ENCODE data around the gene PGLYRP4.
A peak's percentile ranks its signal among the peaks of the same experiment; 100 is the strongest.
"Not testable (repeated sequence)": the region's sequence is repeated elsewhere in the genome, so short reads cannot be mapped to it uniquely, and the experiment has no call there.

The PGLYRP4 gene

GRCh38 chr1:153355445-153356071 is 6.9 kb upstream of the PGLYRP4 start:
- peak; percentile 35 for DNase-seq

DNA sequence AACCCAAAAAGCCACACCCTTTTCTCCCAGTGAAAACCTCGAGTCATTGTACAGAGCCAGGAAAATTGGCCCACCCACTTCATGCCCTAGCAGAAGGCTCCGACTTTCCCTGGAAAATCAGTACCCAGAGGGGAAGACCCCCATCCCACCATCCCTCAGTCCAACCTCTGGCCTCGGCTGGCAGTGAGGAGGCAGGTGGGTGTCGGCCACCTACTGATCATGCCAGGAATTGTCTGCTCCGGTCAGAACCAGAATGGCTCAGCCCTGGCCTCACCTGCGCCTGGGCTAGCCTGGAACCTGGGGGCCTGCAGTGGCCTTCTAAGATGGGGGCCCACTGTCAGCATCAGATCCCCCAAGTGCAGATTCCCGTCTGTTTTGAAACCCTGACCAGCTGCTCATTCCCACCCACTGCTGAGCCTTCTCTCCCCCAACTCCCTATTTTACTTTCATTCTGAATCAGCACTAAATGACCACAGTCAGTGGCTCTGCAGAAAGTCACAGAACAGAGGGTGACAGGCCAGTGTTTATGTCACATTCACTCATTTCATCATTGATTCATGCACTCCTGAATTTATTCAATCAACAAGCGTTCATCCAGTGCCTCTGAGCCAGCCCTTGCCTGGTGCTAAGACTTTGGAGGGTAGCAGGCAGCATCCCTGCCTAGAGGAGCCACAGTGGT is 6.0 kb upstream of the PGLYRP4 start:
- DNase-seq: no peak

DNA sequence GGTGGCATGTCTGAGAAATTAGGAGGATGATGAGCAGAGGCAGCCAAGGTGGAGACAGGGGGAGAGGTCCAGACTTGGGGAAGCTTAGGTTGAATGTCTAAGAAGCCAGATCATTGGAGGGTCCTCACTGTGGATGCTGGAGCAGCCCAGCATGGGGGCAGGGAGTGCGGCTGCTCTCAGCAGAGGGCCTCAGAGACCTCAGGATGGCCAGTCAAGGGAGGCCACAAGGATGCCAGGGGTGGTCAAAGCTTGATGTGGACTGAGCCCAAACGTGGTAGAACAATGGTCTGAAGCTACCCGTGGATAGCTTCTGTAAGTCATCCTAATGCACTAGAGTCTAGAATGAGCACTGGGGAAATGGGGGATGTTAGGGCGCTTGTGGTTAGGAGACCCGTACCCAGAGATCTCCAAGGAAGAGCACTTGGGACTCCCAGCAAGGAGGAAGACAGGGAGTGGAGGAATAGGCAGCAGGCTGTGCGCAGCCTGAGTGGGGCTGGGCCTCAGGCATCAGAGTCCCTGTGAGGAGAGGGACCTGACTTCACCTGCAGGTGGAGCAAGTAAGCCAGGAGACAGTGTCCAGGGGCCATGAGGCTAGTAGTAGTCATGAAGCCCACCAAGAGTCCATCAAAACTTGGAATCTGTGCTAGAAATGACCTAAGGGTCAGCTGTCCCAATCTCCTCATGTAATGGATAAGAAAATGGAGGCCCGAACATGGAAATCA is 4.7 kb upstream of the PGLYRP4 start:
- DNase-seq: no peak

- peak; percentile 49 for DNase-seq
Observed at GRCh38 chr1:153352523-153352922, 3.9 kb upstream of the PGLYRP4 start.

GRCh38 chr1:153350321-153350957 is 1.8 kb upstream of the PGLYRP4 start:
- no peak for DNase-seq

GRCh38 chr1:153349363-153350320 is 1.0 kb upstream of the PGLYRP4 start:
- no peak for DNase-seq

DNA sequence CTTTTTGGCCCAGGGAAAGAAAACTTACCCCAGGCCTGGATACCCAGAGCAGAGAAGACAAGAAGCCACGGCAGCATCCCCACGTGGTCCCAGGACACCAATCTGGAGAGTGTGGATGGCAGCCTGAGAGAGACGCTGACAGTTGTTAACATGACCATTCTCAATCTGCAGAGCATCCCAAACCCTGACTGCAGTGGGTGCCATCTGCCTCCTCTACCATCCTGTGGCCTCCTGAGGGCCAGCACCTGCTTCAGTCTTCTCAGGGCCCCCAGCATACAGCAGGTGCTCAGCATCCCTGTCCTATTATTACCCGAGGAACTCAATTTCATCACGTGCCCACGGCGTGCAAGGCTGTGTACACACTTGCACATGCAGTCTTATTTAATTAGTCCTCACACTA is 785 bp downstream of the PGLYRP4 start:
- DNase-seq: peak; percentile 38

DNA sequence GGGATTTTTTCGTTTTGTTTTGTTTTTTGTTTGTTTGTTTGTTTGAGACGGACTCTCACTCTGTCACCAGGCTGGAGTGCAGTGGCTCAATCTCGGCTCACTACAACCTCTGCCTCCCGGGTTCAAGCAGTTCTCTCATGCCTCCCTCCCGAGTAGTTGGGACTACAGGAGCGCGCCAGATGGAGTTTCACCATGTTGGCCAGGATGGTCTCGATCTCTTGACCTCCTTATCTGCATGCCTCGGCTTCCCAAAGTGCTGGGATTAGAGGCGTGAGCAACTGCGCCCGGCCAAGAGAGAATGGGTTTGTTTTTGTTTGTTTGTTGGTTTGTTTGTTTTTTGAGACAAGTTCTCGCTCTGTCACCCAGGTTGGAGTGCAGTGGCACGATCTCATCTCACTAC is 1.6 kb downstream of the PGLYRP4 start:
- not testable (repeated sequence) for DNase-seq

GRCh38 chr1:153346077-153346723 is 2.4 kb downstream of the PGLYRP4 start:
- no peak for DNase-seq

- DNase-seq: no peak
Observed at GRCh38 chr1:153345187-153346076, 3.2 kb downstream of the PGLYRP4 start.

DNA sequence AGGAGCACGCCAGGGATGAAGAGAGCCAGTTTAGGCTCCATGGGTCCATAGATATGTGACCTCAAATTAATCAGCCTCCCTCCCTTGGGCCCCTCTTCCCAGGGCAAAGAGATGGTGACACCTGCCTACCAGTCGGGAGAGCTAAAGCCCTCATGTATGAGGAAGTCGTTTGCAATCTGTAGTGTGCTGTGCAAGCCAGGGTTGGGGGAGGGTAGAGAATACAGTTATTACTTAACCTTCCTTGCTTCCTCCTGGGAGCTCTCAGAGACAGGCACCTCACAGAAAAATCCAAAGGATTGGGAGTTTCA is 4.0 kb downstream of the PGLYRP4 start:
- DNase-seq: peak; percentile 24

DNA sequence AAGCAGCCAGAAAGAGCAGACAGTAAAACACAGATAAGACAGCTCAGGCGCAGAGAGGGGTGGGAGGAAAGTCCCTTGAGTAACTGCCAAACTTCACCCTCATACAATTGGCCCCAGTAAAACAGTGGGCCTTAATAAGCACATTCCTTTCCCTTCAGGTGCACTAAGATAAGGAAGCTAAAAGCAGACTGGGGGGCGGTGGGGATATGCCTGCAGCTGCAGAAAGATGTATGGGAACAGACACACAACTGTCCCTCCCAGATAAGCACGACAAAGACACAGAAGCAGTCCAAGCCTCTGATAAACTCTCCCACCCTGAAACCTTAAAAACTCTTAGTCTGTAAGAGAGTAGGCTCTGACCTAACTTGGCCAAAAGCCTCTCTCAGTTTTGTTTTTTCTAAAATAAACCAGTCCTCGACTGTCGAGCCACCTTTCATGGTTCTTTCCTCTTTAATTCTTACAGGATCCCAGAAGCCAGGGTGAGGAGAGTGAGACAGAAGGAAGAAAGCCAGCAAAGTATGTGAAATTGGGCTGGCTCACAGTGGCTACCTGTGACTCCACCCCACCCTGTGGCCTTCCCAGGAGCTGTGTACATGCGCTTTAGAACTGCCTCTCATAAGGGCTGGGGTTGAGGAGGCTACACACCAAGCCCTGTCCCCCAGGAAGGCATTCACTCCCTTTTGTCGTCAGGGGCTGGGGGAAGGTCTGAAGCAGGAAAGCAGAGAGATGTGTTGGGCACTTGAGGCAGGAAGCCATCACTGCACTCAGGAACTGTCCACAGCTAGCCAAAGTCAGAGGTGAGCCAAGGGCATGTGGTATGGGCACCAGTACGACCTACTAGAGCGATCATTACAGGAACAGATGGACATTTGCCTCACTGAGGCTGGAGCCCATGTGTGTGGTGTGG is 4.6 kb downstream of the PGLYRP4 start:
- no peak for DNase-seq

- no peak for DNase-seq
Observed at GRCh38 chr1:153343040-153343681, 5.5 kb downstream of the PGLYRP4 start.

DNA sequence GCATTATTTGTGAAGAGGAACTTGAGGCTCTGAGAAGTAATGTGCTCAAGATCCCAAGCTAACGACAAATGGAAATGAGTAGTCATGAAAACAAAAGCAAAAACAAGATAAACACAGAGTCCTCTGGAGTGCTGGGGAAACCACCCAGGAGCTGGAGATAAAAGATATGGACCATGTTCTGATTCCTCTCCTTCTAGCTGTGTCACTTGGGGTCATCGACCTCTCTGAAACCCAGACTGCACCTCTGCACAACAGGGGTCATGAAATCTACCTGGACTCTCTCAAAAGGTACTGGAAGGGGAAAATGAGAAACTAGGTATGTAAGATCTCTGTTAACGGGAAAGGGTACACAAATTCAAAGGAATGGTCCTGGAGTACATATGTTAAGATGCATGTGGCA is 6.5 kb downstream of the PGLYRP4 start:
- no peak for DNase-seq

DNA sequence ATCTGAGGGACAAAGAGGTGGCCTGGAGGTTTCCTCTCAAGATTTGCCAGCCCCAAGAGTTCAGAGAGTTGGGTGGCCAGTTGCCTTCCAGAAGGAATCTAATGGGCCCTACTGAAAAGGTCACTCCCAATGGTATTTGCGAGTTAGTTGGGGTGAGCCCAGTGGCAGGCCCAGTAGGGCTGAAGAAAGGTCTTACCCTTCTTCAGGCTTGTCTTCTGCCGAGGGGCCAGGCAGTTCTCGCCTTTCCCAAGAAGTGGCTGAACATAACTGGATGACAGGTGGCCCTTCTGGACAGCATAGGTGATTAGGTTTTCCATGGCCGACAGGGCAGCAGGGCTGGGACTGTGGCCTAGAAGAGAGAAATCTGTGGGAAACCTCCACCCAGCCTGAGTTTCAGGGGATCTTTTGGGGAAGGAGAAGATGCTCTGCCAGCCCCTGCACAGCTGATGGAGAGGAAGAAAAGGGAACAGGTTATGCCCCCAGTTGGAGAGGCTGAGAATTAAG is 7.2 kb downstream of the PGLYRP4 start:
- no peak for DNase-seq

GRCh38 chr1:153340356-153340755 is 8.3 kb downstream of the PGLYRP4 start:
- no peak for DNase-seq

- no peak for DNase-seq
Observed at GRCh38 chr1:153339802-153340201, 8.8 kb downstream of the PGLYRP4 start.

DNA sequence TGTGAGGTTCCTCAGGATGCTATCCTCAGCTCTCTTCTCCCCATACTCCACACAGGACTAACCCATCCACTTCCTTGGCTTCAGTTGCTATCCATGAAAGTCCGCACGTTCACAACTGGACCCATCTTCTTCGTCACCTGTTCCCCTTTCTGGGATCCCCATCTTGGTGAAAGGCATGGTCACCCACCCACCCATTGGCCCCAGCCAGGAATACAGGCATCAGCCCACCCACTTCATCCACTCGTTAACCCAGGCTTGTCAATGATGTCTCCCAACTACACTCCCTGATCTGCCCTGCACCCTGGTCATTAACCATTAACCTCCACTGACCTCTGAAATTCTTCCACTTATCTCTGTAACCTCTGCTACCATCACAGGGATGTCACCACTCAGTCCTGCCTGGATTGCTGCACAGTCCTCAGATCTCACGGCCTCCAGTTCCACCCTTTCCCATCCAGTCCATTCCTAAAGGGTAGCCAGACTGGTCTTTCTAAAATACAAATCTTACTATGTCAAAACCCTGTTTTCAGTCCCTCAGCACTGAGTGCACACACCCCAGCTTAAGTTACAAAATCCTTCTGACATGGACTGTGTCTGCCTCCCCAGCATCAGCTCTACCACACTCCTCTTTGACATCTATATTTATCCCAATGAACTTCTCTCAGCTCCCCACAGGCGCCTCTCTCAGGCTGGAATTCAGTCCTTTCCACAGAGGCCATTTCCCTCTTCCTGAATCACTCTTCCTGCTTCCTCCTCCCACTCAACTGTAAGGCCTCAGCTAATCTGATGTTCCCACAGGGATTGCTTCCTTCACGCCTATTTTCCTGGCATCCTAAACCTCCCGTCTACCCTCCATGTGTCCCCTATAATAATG is 10.4 kb downstream of the PGLYRP4 start:
- no peak for DNase-seq
